H1 (cell line): Measurements from ENCODE around the gene CERT1. TPM values are rescaled to one million over a fixed set of nuclear protein-coding genes. Genes with fewer than 3 reads are reported as not detected.

Experiments used
- CREB1 ChIP-seq: IDR thresholded peaks from 2 replicates; pipeline ENCODE4 v1.6.1; 2012; ENCODE audit warnings: inconsistent platforms
- EP300 ChIP-seq, 2 experiments: IDR thresholded peaks; 1 replicate in 1 of 2; 2 replicates in 1 of 2; pipeline ENCODE4 v1.6.1; 2011 to 2012; ENCODE audit warnings: low read depth in 2 of 2, low read length in 2 of 2, mild to moderate bottlenecking in 2 of 2, borderline replicate concordance in 1 of 2, inconsistent platforms in 1 of 2, moderate library complexity in 1 of 2
- FOSL1 ChIP-seq: IDR thresholded peaks from 2 replicates; pipeline ENCODE4 v1.6.1; 2011; ENCODE audit warnings: mild to moderate bottlenecking, low read depth, low read length, moderate library complexity; ENCODE audit not compliant: insufficient read depth
- GABPA ChIP-seq: IDR thresholded peaks from 2 replicates; pipeline ENCODE4 v1.6.1; 2011; ENCODE audit warnings: mild to moderate bottlenecking, low read length, moderate library complexity, borderline replicate concordance; ENCODE audit not compliant: insufficient read depth
- polyA plus RNA-seq, 7 experiments: library from polyadenylated mRNA; depleted of rRNA in 3 of 7; stranded (reverse) in 5 of 7; unstranded in 2 of 7; fragments of >200 nt in 5 of 7; fragments of 200-250 nt in 2 of 7; gene quantifications; 1 replicate in 5 of 7; 2 replicates in 1 of 7; 4 replicates in 1 of 7; pipeline versions ENCODE4 v1.2.1 to v1.2.3, GENCODE V29; 2011 to 2013; ENCODE audit warnings: missing spikeins in 2 of 7, mixed read lengths in 2 of 7
- total RNA-seq: library from RNA; stranded (reverse); fragmentation: NEBNext Ultra II Directional; extraction: Animal tissue kit (Norgen Biotek cat#: 25700); gene quantifications from 2 replicates; pipeline ENCODE4 v1.2.1, GENCODE V29; 2021

Gene CERT1
- total and polyA plus RNA-seq, 2 of the 8 experiments (the other 6 are each of a cell fraction or from before 2014, with no cell fraction given): 7.8 to 55.3 TPM

GRCh38 chr5:75512383-75513074 lies 1.1 kb upstream of the CERT1 start (continued):
- TF ChIP-seq EP300 (IDR thresholded peaks at IDR 0.05; ENCODE audit: borderline replicate concordance in 1 of 2, low read depth in 2 of 2, low read length in 2 of 2): no peak
- no peak for TF ChIP-seq CREB1
- TF ChIP-seq GABPA: no peak
- TF ChIP-seq FOSL1: no peak
